ENCODE measurements around the gene CD300LD.
"Not testable (repeated sequence)": the region's sequence is repeated elsewhere in the genome, so short reads cannot be mapped to it uniquely, and the experiment has no call there.

CD300LD gene

GRCh38 chr17:74636541-74637085, 44.5 kb upstream of the CD300LD start:
- not testable (repeated sequence) for H2AK5ac ChIP-seq (ENCODE audit: low read length); H3K79me1 ChIP-seq (ENCODE audit: low read length); H3K4me2 ChIP-seq (ENCODE audit: low read length); H3K4me3 ChIP-seq (ENCODE audit: low read length); H3K36me3 ChIP-seq (ENCODE audit: control insufficient read depth, insufficient read depth, low read length); H4K8ac ChIP-seq (ENCODE audit: low read depth, low read length); H3K18ac ChIP-seq (ENCODE audit: low read length); H4K5ac ChIP-seq (ENCODE audit: low read length); H3K9ac ChIP-seq (ENCODE audit: low read length); H2BK120ac ChIP-seq (ENCODE audit: low read depth, low read length); H2BK15ac ChIP-seq (replicated peaks; ENCODE audit: low read depth); DNase-seq; H3K79me2 ChIP-seq (ENCODE audit: control insufficient read depth, insufficient read depth, low read length); H3K23ac ChIP-seq (ENCODE audit: low read length); H3K27me3 ChIP-seq (ENCODE audit: insufficient read depth, low read length, poor library complexity)
- H3K4ac ChIP-seq (ENCODE audit: low read depth, low read length) = peak overlapping the region; percentile 0
- WGBS (ENCODE audit: extremely low coverage, insufficient coverage, low lambda C conversion rate) = no CpG with 5 or more reads among the region's 10 CpGs
- peaks cover 21% of the 10 kb centered on the region for H3K4me1 ChIP-seq (ENCODE audit: control insufficient read depth, low read depth, low read length)
- peak overlapping the region; percentile 85 for H2BK5ac ChIP-seq (ENCODE audit: low read length)
- H3K27ac ChIP-seq (ENCODE audit: low read depth, low read length) = peak overlapping the region; percentile 68
- H3K56ac ChIP-seq (ENCODE audit: low read length) = peak overlapping the region; percentile 71

- Histone ChIP-seq H3K4me1 (ENCODE audit: control insufficient read depth, low read depth, low read length) (peaks cover 15% of the 10 kb centered on the region), H3K23ac (ENCODE audit: low read length) (no peak overlapping the region), H3K27me3 (ENCODE audit: insufficient read depth, low read length, poor library complexity) (no peaks in the 10 kb centered on the region), H3K4ac (ENCODE audit: low read depth, low read length) (no peak overlapping the region), H2BK5ac (ENCODE audit: low read length) (peak overlapping the region; percentile 90), H2BK15ac (replicated peaks; ENCODE audit: low read depth) (no peak overlapping the region), H3K18ac (ENCODE audit: low read length) (no peak overlapping the region), H2BK120ac (ENCODE audit: low read depth, low read length) (no peak overlapping the region), H4K5ac (ENCODE audit: low read length) (no peak overlapping the region), H3K79me1 (ENCODE audit: low read length) (no peaks in the 10 kb centered on the region), H2AK5ac (ENCODE audit: low read length) (peak overlapping the region; percentile 96), H3K27ac (ENCODE audit: low read depth, low read length) (peak overlapping the region; percentile 68), H4K8ac (ENCODE audit: low read depth, low read length) (no peak overlapping the region), H3K36me3 (ENCODE audit: control insufficient read depth, insufficient read depth, low read length) (no peaks in the 10 kb centered on the region), H3K4me3 (ENCODE audit: low read length) (no peak overlapping the region), H3K79me2 (ENCODE audit: control insufficient read depth, insufficient read depth, low read length) (no peaks in the 10 kb centered on the region), H3K9ac (ENCODE audit: low read length) (peak overlapping the region; percentile 35), H3K4me2 (ENCODE audit: low read length) (no peak overlapping the region), H3K56ac (ENCODE audit: low read length) (peak overlapping the region; percentile 71)
- WGBS (ENCODE audit: extremely low coverage, insufficient coverage, low lambda C conversion rate) = no CpG with 5 or more reads among the region's 13 CpGs
- peak; percentile 79 for DNase-seq
These were observed 43.3 kb upstream of the CD300LD start for GRCh38 chr17:74635418-74635817.

- H2BK5ac ChIP-seq (ENCODE audit: low read length) = peak overlapping the region; percentile 35
- no peak overlapping the region for H3K4me2 ChIP-seq (ENCODE audit: low read length)
- whole genome bisulfite sequencing (ENCODE audit: extremely low coverage, insufficient coverage, low lambda C conversion rate) = no CpG with 5 or more reads among the region's 8 CpGs
- DNase-seq = no peak
- H3K56ac ChIP-seq (ENCODE audit: low read length) = peak overlapping the region; percentile 67
- no peaks in the 10 kb centered on the region for H3K36me3 ChIP-seq (ENCODE audit: control insufficient read depth, insufficient read depth, low read length)
- no peak overlapping the region for H4K8ac ChIP-seq (ENCODE audit: low read depth, low read length)
- H3K4ac ChIP-seq (ENCODE audit: low read depth, low read length) = peak overlapping the region; percentile 56
- no peak overlapping the region for H3K4me3 ChIP-seq (ENCODE audit: low read length)
- no peak overlapping the region for H3K27ac ChIP-seq (ENCODE audit: low read depth, low read length)
- H2AK5ac ChIP-seq (ENCODE audit: low read length) = peak overlapping the region; percentile 78
- no peak overlapping the region for H4K5ac ChIP-seq (ENCODE audit: low read length)
- H3K18ac ChIP-seq (ENCODE audit: low read length) = no peak overlapping the region
- H3K9ac ChIP-seq (ENCODE audit: low read length) = peak overlapping the region; percentile 19
- H3K79me1 ChIP-seq (ENCODE audit: low read length) = no peaks in the 10 kb centered on the region
- H3K4me1 ChIP-seq (ENCODE audit: control insufficient read depth, low read depth, low read length) = peaks cover 15% of the 10 kb centered on the region
- no peaks in the 10 kb centered on the region for H3K79me2 ChIP-seq (ENCODE audit: control insufficient read depth, insufficient read depth, low read length)
- H2BK15ac ChIP-seq (replicated peaks; ENCODE audit: low read depth) = no peak overlapping the region
- H2BK120ac ChIP-seq (ENCODE audit: low read depth, low read length) = no peak overlapping the region
- no peak overlapping the region for H3K23ac ChIP-seq (ENCODE audit: low read length)
- no peaks in the 10 kb centered on the region for H3K27me3 ChIP-seq (ENCODE audit: insufficient read depth, low read length, poor library complexity)
These were observed 41.2 kb upstream of the CD300LD start for GRCh38 chr17:74633326-74633725.

GRCh38 chr17:74632617-74633016, 40.5 kb upstream of the CD300LD start:
- H3K23ac ChIP-seq (ENCODE audit: low read length) = no peak overlapping the region
- no CpG with 5 or more reads among the region's 9 CpGs for WGBS (ENCODE audit: extremely low coverage, insufficient coverage, low lambda C conversion rate)
- DNase-seq = no peak
- H3K4me1 ChIP-seq (ENCODE audit: control insufficient read depth, low read depth, low read length) = peaks cover 12% of the 10 kb centered on the region
- no peak overlapping the region for H2AK5ac ChIP-seq (ENCODE audit: low read length)
- H3K27ac ChIP-seq (ENCODE audit: low read depth, low read length) = peak overlapping the region; percentile 35
- H2BK15ac ChIP-seq (replicated peaks; ENCODE audit: low read depth) = no peak overlapping the region
- no peak overlapping the region for H3K9ac ChIP-seq (ENCODE audit: low read length)
- H3K56ac ChIP-seq (ENCODE audit: low read length) = peak overlapping the region; percentile 86
- peak overlapping the region; percentile 1 for H2BK5ac ChIP-seq (ENCODE audit: low read length)
- no peak overlapping the region for H3K18ac ChIP-seq (ENCODE audit: low read length)
- no peaks in the 10 kb centered on the region for H3K36me3 ChIP-seq (ENCODE audit: control insufficient read depth, insufficient read depth, low read length)
- H4K5ac ChIP-seq (ENCODE audit: low read length) = peak overlapping the region; percentile 50
- no peak overlapping the region for H3K4me2 ChIP-seq (ENCODE audit: low read length)
- H3K4ac ChIP-seq (ENCODE audit: low read depth, low read length) = peak overlapping the region; percentile 58
- H2BK120ac ChIP-seq (ENCODE audit: low read depth, low read length) = no peak overlapping the region
- H3K79me2 ChIP-seq (ENCODE audit: control insufficient read depth, insufficient read depth, low read length) = no peaks in the 10 kb centered on the region
- no peaks in the 10 kb centered on the region for H3K79me1 ChIP-seq (ENCODE audit: low read length)
- no peaks in the 10 kb centered on the region for H3K27me3 ChIP-seq (ENCODE audit: insufficient read depth, low read length, poor library complexity)
- H4K8ac ChIP-seq (ENCODE audit: low read depth, low read length) = no peak overlapping the region
- no peak overlapping the region for H3K4me3 ChIP-seq (ENCODE audit: low read length)

GRCh38 chr17:74631468-74632450, 39.7 kb upstream of the CD300LD start:
- peak overlapping the region; percentile 10 for H3K18ac ChIP-seq (ENCODE audit: low read length)
- H2BK5ac ChIP-seq (ENCODE audit: low read length) = peak overlapping the region; percentile 40
- H3K9ac ChIP-seq (ENCODE audit: low read length) = peak overlapping the region; percentile 29
- no peaks in the 10 kb centered on the region for H3K27me3 ChIP-seq (ENCODE audit: insufficient read depth, low read length, poor library complexity)
- H3K4me2 ChIP-seq (ENCODE audit: low read length) = no peak overlapping the region
- peaks cover 11% of the 10 kb centered on the region for H3K4me1 ChIP-seq (ENCODE audit: control insufficient read depth, low read depth, low read length)
- peak; percentile 68 for DNase-seq
- H3K36me3 ChIP-seq (ENCODE audit: control insufficient read depth, insufficient read depth, low read length) = no peaks in the 10 kb centered on the region
- no peaks in the 10 kb centered on the region for H3K79me2 ChIP-seq (ENCODE audit: control insufficient read depth, insufficient read depth, low read length)
- no peak overlapping the region for H2BK15ac ChIP-seq (replicated peaks; ENCODE audit: low read depth)
- H2AK5ac ChIP-seq (ENCODE audit: low read length) = no peak overlapping the region
- H3K27ac ChIP-seq (ENCODE audit: low read depth, low read length) = peak overlapping the region; percentile 35
- no peak overlapping the region for H4K8ac ChIP-seq (ENCODE audit: low read depth, low read length)
- peak overlapping the region; percentile 10 for H3K23ac ChIP-seq (ENCODE audit: low read length)
- H3K56ac ChIP-seq (ENCODE audit: low read length) = peak overlapping the region; percentile 86
- H3K79me1 ChIP-seq (ENCODE audit: low read length) = no peaks in the 10 kb centered on the region
- H3K4ac ChIP-seq (ENCODE audit: low read depth, low read length) = peak overlapping the region; percentile 38
- H3K4me3 ChIP-seq (ENCODE audit: low read length) = no peak overlapping the region
- H2BK120ac ChIP-seq (ENCODE audit: low read depth, low read length) = no peak overlapping the region
- no peak overlapping the region for H4K5ac ChIP-seq (ENCODE audit: low read length)
- WGBS (ENCODE audit: extremely low coverage, insufficient coverage, low lambda C conversion rate) = no CpG with 5 or more reads among the region's 14 CpGs

All from mesendoderm (in vitro differentiated cells).